Measurements from ENCODE around the gene REG1A.

- TF ChIP-seq POLR2A (IDR thresholded peaks at IDR 0.05; ENCODE audit: low read length) (no peak), GATA1 (IDR thresholded peaks at IDR 0.05; ENCODE audit: low read depth, low read length) (no peak)
Measured at GRCh38 chr2:79100285-79100684, 20.0 kb upstream of the REG1A start.

Measured in erythroblast (primary cell).